HCT116 (cell line): Measurements from ENCODE around the gene PLSCR4. TPM values are rescaled to one million over a fixed set of nuclear protein-coding genes. Genes with fewer than 3 reads are reported as not detected.

Experiments used
- ATAC-seq: fragments of 200-7000 bp; cut with Tn5 transposase; 2 replicates; pipeline ENCODE4 v1.9.1; 2020; ENCODE audit warnings: mild to moderate bottlenecking, moderate library complexity
- BruUV-seq: library from RNA; stranded (reverse); fragments of 400-500 nt; replicated peaks from 2 replicates; lab custom pipeline; 2021; lab: Mats Ljungman, UMichigan
- CTCF ChIA-PET: fragments of 300-600 bp; sonication (Branson Sonifier 250); formaldehyde crosslinking; loops from one replicate; lab custom pipeline; 2021; ENCODE audit warnings: antibody characterized with exemption; lab: Charles Lee
- POLR2A ChIA-PET: fragments of 300-600, 350-600 bp; sonication (Branson Sonifier 250); formaldehyde crosslinking; loops from one replicate; lab custom pipeline; 2021; ENCODE audit warnings: antibody characterized with exemption; lab: Charles Lee
- RAD21 ChIA-PET, 2 experiments: fragments of 300-600 bp; sonication (Branson Sonifier 250); formaldehyde crosslinking; loops; one replicate each; lab custom pipeline; 2023; ENCODE audit warnings: low total read pairs in 2 of 2; ENCODE audit not compliant: uncharacterized antibody in 2 of 2, unreplicated experiment in 2 of 2, low non-redundant PET in 1 of 2; lab: Charles Lee
- DNase-seq: peaks from one replicate; pipeline ENCODE4 v3.0.0-alpha.2; 2010; ENCODE audit warnings: low read depth, low spot score
- H2AFZ ChIP-seq: fragments of 200-600 bp; shearing (Covaris generic), sonication (generic); 2 replicates; pipeline ENCODE4 v1.6.1; 2017; ENCODE audit warnings: low read depth, mixed run types, mixed read lengths, antibody characterized with exemption, low read length; ENCODE audit not compliant: poor library complexity, severe bottlenecking
- H3K27ac ChIP-seq: 2 replicates; pipeline ENCODE4 v1.5.1; 2012; ENCODE audit warnings: low read depth, low read length
- H3K27me3 ChIP-seq: fragments of 200-600 bp; sonication (generic); 2 replicates; pipeline ENCODE4 v1.6.1; 2016; ENCODE audit warnings: mixed run types, low read length, mixed read lengths; ENCODE audit not compliant: insufficient read depth
- H3K36me3 ChIP-seq, 2 experiments: fragments of 200-500 bp in 1 of 2; fragments of 200-600 bp in 1 of 2; sonication (Bioruptor generic) in 1 of 2; sonication (generic) in 1 of 2; 2 replicates each; pipeline versions ENCODE4 v1.5.1 to v1.6.1; 2014 to 2016; ENCODE audit warnings: low read length in 2 of 2, inconsistent platforms in 1 of 2, mixed read lengths in 1 of 2, mixed run types in 1 of 2; ENCODE audit not compliant: insufficient read depth in 2 of 2, control insufficient read depth in 1 of 2
- H3K4me1 ChIP-seq, 2 experiments: fragments of 200-600 bp in 1 of 2; sonication (generic) in 1 of 2; 2 replicates each; pipeline versions ENCODE4 v1.5.1 to v1.6.1; 2012 to 2017; ENCODE audit warnings: low read length in 2 of 2, inconsistent platforms in 1 of 2, mild to moderate bottlenecking in 1 of 2, mixed read lengths in 1 of 2, mixed run types in 1 of 2, moderate library complexity in 1 of 2; ENCODE audit not compliant: insufficient read depth in 2 of 2, control insufficient read depth in 1 of 2
- H3K4me2 ChIP-seq: fragments of 200-600 bp; sonication (generic); 2 replicates; pipeline ENCODE4 v1.6.1; 2017; ENCODE audit warnings: mixed run types, low read length, mixed read lengths
- H3K4me3 ChIP-seq, 2 experiments: fragments of 200-600 bp in 1 of 2; sonication (generic) in 1 of 2; replicated peaks in 1 of 2; 2 replicates each; pipeline ENCODE4 v1.5.1; 2011 to 2016; ENCODE audit warnings: low read length in 2 of 2, control low read depth in 1 of 2, low read depth in 1 of 2, mild to moderate bottlenecking in 1 of 2, mixed read lengths in 1 of 2, mixed run types in 1 of 2
- H3K79me2 ChIP-seq: fragments of 200-600 bp; sonication (generic); 2 replicates; pipeline ENCODE4 v1.6.1; 2017; ENCODE audit warnings: mild to moderate bottlenecking, mixed run types, low read length, moderate library complexity, mixed read lengths; ENCODE audit not compliant: insufficient read depth
- H3K9ac ChIP-seq: fragments of 200-600 bp; sonication (generic); 2 replicates; pipeline ENCODE4 v1.6.1; 2016; ENCODE audit warnings: low read length, mixed read lengths
- H3K9me2 ChIP-seq: fragments of 200-600 bp; sonication (generic), shearing (Covaris generic); 2 replicates; pipeline ENCODE4 v1.6.1; 2017; ENCODE audit warnings: mixed run types, mild to moderate bottlenecking, moderate library complexity; ENCODE audit not compliant: insufficient read depth
- H3K9me3 ChIP-seq, 2 experiments: fragments of 200-500 bp in 1 of 2; fragments of 200-600 bp in 1 of 2; sonication (Bioruptor generic) in 1 of 2; sonication (generic) in 1 of 2; 2 replicates each; pipeline ENCODE4 v1.6.1; 2014 to 2017; ENCODE audit warnings: low read length in 2 of 2, mixed read lengths in 2 of 2, inconsistent platforms in 1 of 2, low read depth in 1 of 2, mild to moderate bottlenecking in 1 of 2, mixed run types in 1 of 2, moderate library complexity in 1 of 2; ENCODE audit not compliant: control insufficient read depth in 1 of 2, insufficient read depth in 1 of 2
- H4K20me1 ChIP-seq: fragments of 200-600 bp; sonication (generic), shearing (Covaris generic); 2 replicates; pipeline ENCODE4 v1.6.1; 2017; ENCODE audit warnings: mixed run types, mild to moderate bottlenecking, moderate library complexity; ENCODE audit not compliant: insufficient read depth
- CBX3 ChIP-seq: IDR thresholded peaks from 2 replicates; pipeline ENCODE4 v1.6.1; 2012; ENCODE audit warnings: low read depth
- CEBPB ChIP-seq: IDR thresholded peaks from 2 replicates; pipeline ENCODE4 v1.6.1; 2012; ENCODE audit warnings: low read depth
- ELF1 ChIP-seq: IDR thresholded peaks from 2 replicates; pipeline ENCODE4 v1.6.1; 2012; ENCODE audit warnings: low read depth, borderline replicate concordance
- POLR2A ChIP-seq: IDR thresholded peaks from 2 replicates; pipeline ENCODE4 v1.7.0; 2011; ENCODE audit warnings: borderline replicate concordance; ENCODE audit not compliant: insufficient read depth, insufficient read length; ENCODE audit errors: extremely low read depth
- RAD21 ChIP-seq: IDR thresholded peaks from 2 replicates; pipeline ENCODE4 v1.6.1; 2012; ENCODE audit warnings: low read depth, mild to moderate bottlenecking
- TCF7L2 ChIP-seq: IDR thresholded peaks from 2 replicates; pipeline ENCODE4 v1.7.0; 2011; ENCODE audit warnings: borderline replicate concordance, inconsistent platforms; ENCODE audit not compliant: insufficient read depth, insufficient read length; ENCODE audit errors: extremely low read depth
- ZNF274 ChIP-seq: fragments of 200-500 bp; sonication (Bioruptor generic); IDR thresholded peaks from 2 replicates; pipeline ENCODE4 v1.6.1; 2014; ENCODE audit warnings: mild to moderate bottlenecking, low read depth, low read length, inconsistent platforms
- intact Hi-C: fragments of 100-400 bp; cut with micrococcal nuclease; formaldehyde crosslinking; loops from 2 replicates; pipeline ENCODE4 v1.10.0; 2022
- total RNA-seq: library from RNA; stranded (reverse); gene quantifications from one replicate; pipeline ENCODE4 v1.2.1, GENCODE V29; 2021; ENCODE audit not compliant: unreplicated experiment
- TF ChIP-seq, protein P1 (sequence below), 3 experiments: fragments of 200-600 bp in 1 of 3; sonication (generic) in 1 of 3; IDR thresholded peaks in 2 of 3; conservative IDR thresholded peaks in 1 of 3; 2 replicates each; pipeline ENCODE4 v1.5.1; 2012 to 2017; ENCODE audit warnings: low read depth in 2 of 3, low read length in 2 of 3, antibody characterized with exemption in 1 of 3, borderline replicate concordance in 1 of 3, control low read depth in 1 of 3, mild to moderate bottlenecking in 1 of 3, mixed read lengths in 1 of 3, mixed run types in 1 of 3, moderate library complexity in 1 of 3; ENCODE audit not compliant: insufficient read depth in 1 of 3
- TF ChIP-seq, protein P2 (sequence below): IDR thresholded peaks from 2 replicates; pipeline ENCODE4 v1.6.1; 2012; ENCODE audit warnings: low read depth

PLSCR4 gene
- total RNA-seq, 1 experiment from 2014 or later = 4.1 TPM

DNA sequence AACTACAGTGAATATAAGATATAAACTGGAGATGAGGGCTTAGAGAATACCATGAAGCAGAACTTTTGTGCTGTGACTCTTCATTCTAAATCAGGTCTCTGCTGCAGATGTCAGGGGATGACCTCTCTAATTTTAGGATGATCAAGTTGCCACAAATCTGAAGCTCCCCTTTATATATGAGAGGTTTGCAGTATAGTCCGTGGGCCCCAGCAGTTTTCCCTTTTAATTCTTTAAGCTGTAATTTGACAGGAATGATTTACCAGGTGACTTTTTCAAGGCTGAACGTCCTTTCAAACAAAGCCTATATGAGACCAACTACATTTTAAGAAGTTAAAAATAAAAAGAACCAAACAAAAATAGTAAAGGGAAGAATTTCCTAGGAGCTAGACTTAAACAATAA, 85.0 kb downstream of the PLSCR4 start:
- Histone ChIP-seq H2AFZ (no peak overlapping the region), H3K36me3 (no peaks in the 10 kb centered on the region), H3K27ac (no peak overlapping the region), H3K9me3 (no peaks in the 10 kb centered on the region), H3K9me2 (no peaks in the 10 kb centered on the region), H3K9ac (no peak overlapping the region), H3K27me3 (no peaks in the 10 kb centered on the region), H3K79me2 (no peaks in the 10 kb centered on the region), H4K20me1 (no peaks in the 10 kb centered on the region), H3K4me3 (no peak overlapping the region), H3K4me1 (peaks cover 4 to 8% of the 10 kb centered on the region in 2 experiments; a peak in 3 of 4 replicates), H3K4me2 (no peak overlapping the region)
- ChIA-PET POLR2A (no interaction called here), CTCF (interaction anchor here (2.0 kb wide), 1 partner anchor 22 kb away, joined by 5 read pairs; no protein-coding TSS in a partner anchor), RAD21 (interaction anchor here in 1 of 2 experiments (0.6 kb wide), 1 partner anchor 90 kb away, joined by 5 read pairs; no protein-coding TSS in a partner anchor)
- TF ChIP-seq TCF7L2 = no peak
- TF ChIP-seq, protein P1, sequence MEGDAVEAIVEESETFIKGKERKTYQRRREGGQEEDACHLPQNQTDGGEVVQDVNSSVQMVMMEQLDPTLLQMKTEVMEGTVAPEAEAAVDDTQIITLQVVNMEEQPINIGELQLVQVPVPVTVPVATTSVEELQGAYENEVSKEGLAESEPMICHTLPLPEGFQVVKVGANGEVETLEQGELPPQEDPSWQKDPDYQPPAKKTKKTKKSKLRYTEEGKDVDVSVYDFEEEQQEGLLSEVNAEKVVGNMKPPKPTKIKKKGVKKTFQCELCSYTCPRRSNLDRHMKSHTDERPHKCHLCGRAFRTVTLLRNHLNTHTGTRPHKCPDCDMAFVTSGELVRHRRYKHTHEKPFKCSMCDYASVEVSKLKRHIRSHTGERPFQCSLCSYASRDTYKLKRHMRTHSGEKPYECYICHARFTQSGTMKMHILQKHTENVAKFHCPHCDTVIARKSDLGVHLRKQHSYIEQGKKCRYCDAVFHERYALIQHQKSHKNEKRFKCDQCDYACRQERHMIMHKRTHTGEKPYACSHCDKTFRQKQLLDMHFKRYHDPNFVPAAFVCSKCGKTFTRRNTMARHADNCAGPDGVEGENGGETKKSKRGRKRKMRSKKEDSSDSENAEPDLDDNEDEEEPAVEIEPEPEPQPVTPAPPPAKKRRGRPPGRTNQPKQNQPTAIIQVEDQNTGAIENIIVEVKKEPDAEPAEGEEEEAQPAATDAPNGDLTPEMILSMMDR (IDR thresholded peaks at IDR 0.05 in 2 of 3, conservative IDR thresholded peaks at IDR 0.05 in 1 of 3; ENCODE audit: borderline replicate concordance in 1 of 3, insufficient read depth in 1 of 3, low read depth in 2 of 3, low read length in 2 of 3) = no peak
- TF ChIP-seq ZNF274 = no peak
- no peak for TF ChIP-seq ELF1
- no peak for TF ChIP-seq POLR2A
- TF ChIP-seq CBX3 = no peak
- no peak for TF ChIP-seq RAD21
- TF ChIP-seq, protein P2, sequence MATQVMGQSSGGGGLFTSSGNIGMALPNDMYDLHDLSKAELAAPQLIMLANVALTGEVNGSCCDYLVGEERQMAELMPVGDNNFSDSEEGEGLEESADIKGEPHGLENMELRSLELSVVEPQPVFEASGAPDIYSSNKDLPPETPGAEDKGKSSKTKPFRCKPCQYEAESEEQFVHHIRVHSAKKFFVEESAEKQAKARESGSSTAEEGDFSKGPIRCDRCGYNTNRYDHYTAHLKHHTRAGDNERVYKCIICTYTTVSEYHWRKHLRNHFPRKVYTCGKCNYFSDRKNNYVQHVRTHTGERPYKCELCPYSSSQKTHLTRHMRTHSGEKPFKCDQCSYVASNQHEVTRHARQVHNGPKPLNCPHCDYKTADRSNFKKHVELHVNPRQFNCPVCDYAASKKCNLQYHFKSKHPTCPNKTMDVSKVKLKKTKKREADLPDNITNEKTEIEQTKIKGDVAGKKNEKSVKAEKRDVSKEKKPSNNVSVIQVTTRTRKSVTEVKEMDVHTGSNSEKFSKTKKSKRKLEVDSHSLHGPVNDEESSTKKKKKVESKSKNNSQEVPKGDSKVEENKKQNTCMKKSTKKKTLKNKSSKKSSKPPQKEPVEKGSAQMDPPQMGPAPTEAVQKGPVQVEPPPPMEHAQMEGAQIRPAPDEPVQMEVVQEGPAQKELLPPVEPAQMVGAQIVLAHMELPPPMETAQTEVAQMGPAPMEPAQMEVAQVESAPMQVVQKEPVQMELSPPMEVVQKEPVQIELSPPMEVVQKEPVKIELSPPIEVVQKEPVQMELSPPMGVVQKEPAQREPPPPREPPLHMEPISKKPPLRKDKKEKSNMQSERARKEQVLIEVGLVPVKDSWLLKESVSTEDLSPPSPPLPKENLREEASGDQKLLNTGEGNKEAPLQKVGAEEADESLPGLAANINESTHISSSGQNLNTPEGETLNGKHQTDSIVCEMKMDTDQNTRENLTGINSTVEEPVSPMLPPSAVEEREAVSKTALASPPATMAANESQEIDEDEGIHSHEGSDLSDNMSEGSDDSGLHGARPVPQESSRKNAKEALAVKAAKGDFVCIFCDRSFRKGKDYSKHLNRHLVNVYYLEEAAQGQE = no peak
- TF ChIP-seq CEBPB = no peak
- ATAC-seq (no peak), DNase-seq (no peak)
- BruUV-seq = no TSS peak
- intact Hi-C loops = no loop called here
